IPS-15b (cell line): ENCODE data around the gene CFAP69.

ENCODE experiments used
- H3K27me3 ChIP-seq: one replicate; pipeline ENCODE4 v1.6.1; 2013; ENCODE audit warnings: low read length; ENCODE audit not compliant: control insufficient read depth, insufficient read depth
- H3K36me3 ChIP-seq: one replicate; pipeline ENCODE4 v1.6.1; 2013; ENCODE audit warnings: low read length; ENCODE audit not compliant: control insufficient read depth, insufficient read depth
- H3K4me1 ChIP-seq: one replicate; pipeline ENCODE4 v1.6.1; 2013; ENCODE audit warnings: mild to moderate bottlenecking, low read length; ENCODE audit not compliant: control insufficient read depth, insufficient read depth
- H3K4me3 ChIP-seq: one replicate; pipeline ENCODE4 v1.5.1; 2013; ENCODE audit warnings: low read depth, low read length
- H3K9ac ChIP-seq: one replicate; pipeline ENCODE4 v1.6.1; 2013; ENCODE audit warnings: low read depth, mild to moderate bottlenecking, low read length
- H3K9me3 ChIP-seq: one replicate; pipeline ENCODE4 v1.6.1; 2013; ENCODE audit warnings: mild to moderate bottlenecking, low read length; ENCODE audit not compliant: control insufficient read depth, insufficient read depth

CFAP69 gene, protein sequence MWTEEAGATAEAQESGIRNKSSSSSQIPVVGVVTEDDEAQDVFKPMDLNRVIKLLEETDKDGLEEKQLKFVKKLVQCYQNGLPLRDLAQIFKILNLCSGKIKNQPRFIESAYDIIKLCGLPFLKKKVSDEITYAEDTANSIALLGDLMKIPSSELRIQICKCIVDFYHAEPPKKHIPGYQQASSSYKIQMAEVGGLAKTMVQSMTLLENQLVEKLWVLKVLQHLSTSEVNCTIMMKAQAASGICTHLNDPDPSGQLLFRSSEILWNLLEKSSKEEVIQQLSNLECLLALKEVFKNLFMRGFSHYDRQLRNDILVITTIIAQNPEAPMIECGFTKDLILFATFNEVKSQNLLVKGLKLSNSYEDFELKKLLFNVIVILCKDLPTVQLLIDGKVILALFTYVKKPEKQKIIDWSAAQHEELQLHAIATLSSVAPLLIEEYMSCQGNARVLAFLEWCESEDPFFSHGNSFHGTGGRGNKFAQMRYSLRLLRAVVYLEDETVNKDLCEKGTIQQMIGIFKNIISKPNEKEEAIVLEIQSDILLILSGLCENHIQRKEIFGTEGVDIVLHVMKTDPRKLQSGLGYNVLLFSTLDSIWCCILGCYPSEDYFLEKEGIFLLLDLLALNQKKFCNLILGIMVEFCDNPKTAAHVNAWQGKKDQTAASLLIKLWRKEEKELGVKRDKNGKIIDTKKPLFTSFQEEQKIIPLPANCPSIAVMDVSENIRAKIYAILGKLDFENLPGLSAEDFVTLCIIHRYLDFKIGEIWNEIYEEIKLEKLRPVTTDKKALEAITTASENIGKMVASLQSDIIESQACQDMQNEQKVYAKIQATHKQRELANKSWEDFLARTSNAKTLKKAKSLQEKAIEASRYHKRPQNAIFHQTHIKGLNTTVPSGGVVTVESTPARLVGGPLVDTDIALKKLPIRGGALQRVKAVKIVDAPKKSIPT

DNA sequence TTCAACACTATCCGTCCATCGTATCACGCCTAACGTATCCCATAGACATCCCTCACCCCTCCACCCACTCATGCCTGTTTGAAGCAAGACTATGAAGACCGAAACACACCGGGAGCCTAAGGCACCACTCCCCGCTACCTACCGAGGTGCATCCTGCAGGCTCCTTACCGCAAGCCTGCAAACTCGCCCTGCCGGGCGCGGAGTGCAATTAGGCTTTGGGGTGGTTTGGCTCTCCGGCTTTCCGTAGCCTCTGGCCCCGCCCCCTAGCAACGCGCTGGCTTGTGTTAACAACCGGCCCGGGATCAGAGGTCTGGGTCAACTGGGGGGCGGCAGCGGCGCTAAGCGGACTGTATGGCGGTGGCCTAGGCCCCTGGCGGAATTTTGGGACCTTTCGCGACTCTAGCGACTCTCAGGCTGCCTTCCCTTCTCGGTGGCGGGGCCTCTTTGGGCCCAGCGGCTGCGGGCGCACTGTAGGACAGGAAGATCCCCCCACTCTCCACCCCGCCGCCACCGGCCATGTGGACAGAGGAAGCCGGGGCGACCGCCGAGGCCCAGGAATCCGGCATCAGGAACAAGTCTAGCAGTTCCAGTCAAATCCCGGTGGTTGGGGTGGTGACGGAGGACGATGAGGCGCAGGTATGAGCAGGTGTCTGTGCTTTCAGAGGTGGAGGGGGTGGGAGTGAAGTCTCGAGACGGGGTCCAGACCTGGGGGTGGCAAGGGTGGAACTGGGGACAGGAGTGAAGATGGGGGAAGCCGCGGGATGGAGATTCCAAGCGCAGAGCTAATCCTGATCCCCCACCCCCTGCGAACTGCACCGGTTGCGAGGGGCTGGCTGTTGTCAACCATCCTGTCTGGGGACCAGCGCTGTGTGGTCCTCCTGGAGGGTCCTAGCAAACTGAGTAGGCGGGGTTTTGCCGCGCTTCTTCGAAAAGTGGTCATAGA lies at the start of gene CFAP69:
Gene CFAP69, plus strand, starts transcription at position 266 of the 943 bp plus-strand sequence. Its CDS starts 251 bp downstream, at position 517.
- Histone ChIP-seq H3K9me3 (no peaks in the 10 kb centered on the region), H3K36me3 (no peaks in the 10 kb centered on the region), H3K9ac (no peak within 1 kb of the TSS), H3K4me1 (peaks cover 5% of the 10 kb centered on the region), H3K4me3 (peak within 1 kb of the TSS; percentile 93), H3K27me3 (peaks cover 32% of the 10 kb centered on the region)

DNA sequence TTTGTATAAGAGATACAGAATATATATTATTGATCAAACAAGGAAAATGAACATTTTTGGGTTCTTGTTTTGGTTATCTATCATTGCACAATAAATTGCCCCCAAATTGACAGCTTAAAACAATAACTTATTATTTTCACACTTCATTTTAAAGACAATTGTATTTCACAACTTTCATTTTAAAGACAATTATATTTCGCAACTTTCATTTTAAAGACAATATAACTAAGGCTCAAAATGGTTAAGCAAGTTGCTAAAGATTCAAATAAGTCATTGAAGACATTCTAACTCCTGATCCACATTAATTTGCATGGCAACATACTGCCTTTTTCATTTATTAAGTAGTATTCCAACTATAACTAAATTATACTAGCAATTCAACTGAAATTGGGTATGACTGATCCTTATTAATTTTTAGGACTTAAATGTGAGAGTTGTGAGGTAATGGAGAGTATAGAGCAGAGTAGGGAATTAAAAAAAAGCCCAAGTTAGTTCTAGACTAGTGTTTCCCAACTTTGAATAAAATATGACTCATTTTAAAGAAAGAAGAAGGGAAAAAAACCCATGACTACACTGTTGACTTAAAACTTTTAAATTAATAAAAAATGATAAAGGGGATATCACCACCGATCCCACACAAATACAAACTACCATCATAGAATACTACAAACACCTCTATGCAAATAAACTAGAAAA lies 43.3 kb upstream of the CFAP69 start:
- Histone ChIP-seq H3K36me3 (no peaks in the 10 kb centered on the region), H3K4me3 (no peak overlapping the region), H3K4me1 (no peaks in the 10 kb centered on the region), H3K9ac (no peak overlapping the region), H3K9me3 (no peaks in the 10 kb centered on the region), H3K27me3 (no peaks in the 10 kb centered on the region)

DNA sequence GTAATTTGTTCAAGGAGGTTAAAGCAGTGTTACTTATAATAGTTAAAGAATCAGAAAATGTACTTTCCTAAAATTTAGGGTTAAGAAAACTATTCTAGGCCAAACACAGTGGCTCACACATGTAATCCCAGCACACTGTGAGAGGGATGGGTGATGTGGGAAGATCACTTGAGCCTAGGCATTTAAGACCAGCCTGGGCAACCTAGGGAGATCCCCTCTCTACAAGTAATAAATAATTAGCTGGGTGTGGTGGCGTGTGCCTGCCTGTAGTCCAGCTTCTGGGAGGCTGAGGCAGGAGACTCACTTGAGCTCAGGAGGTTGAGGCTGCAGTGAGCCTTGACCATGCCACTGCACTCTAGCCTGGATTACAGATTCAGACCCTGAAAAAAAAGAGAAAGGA lies 37.0 kb upstream of the CFAP69 start:
- H3K36me3 ChIP-seq, result no peaks in the 10 kb centered on the region
- H3K9me3 ChIP-seq, result no peaks in the 10 kb centered on the region
- peaks cover 3% of the 10 kb centered on the region for H3K27me3 ChIP-seq
- H3K4me3 ChIP-seq, result no peak overlapping the region
- no peak overlapping the region for H3K9ac ChIP-seq
- H3K4me1 ChIP-seq, result peaks cover under 1% of the 10 kb centered on the region

DNA sequence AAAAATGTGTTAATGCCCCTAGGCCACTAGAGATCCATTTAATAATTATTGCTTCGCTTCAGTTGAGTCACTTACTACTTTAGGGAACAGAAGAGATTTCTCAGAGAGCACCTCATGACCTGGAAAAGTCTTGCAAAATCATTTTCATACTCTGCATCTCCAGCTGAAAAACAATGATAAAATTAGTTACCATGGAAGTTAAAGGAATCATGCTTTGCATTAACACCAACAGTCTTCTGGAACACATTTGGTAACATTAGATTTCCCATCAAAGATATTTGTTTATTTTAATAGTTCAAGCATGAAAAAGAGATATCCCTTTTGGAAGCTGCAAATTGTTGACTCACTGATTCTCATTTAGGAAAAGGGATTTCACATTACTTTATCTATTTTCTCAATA lies 35.2 kb upstream of the CFAP69 start:
- no peaks in the 10 kb centered on the region for H3K9me3 ChIP-seq
- H3K36me3 ChIP-seq, result no peaks in the 10 kb centered on the region
- peaks cover 3% of the 10 kb centered on the region for H3K27me3 ChIP-seq
- no peak overlapping the region for H3K9ac ChIP-seq
- H3K4me1 ChIP-seq, result peaks cover 16% of the 10 kb centered on the region
- no peak overlapping the region for H3K4me3 ChIP-seq

DNA sequence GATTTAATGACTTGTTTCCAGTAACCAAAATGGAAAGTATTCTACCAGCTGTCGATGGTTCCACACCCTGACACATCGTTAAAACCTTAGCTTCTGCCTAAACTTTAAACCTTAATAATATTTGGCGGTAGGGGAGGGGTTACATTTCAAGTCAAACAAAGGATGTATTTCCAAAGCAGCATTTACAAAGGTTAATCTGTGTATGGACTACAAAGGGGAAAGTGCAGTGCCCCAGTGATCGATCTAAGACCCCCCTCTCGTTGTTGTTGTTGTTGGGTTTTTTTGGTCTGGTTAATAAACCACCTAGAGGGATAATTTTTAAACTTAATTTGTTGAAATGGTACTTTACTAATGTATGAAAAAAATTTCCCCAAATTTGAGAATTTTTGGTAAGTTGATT lies 34.5 kb upstream of the CFAP69 start:
- no peaks in the 10 kb centered on the region for H3K36me3 ChIP-seq
- H3K4me3 ChIP-seq, result peak overlapping the region; percentile 93
- no peak overlapping the region for H3K9ac ChIP-seq
- H3K4me1 ChIP-seq, result peaks cover 20% of the 10 kb centered on the region
- H3K27me3 ChIP-seq, result peaks cover 3% of the 10 kb centered on the region
- no peaks in the 10 kb centered on the region for H3K9me3 ChIP-seq

DNA sequence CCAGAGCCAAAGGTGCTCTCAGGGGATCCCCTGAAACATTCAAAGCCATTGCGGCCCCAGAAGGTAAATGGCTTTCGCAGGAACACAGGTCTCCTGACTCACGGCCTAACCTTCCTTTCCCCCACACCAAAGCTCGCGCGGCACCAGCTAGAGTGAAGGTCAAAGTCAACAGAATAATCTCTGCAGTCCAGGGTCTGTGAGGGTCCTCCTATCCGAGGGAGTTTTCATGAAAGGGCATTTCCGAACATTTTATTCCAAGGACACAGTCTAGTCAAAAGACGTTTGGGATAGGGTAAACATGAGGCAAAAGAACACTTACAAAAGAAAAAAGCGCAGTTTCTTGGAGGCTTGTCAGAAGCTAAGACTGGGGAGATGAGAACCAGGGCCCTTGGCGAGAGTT lies 34.0 kb upstream of the CFAP69 start:
- Histone ChIP-seq H3K9ac (peak overlapping the region; percentile 77), H3K27me3 (peaks cover 3% of the 10 kb centered on the region), H3K4me1 (peaks cover 21% of the 10 kb centered on the region), H3K36me3 (no peaks in the 10 kb centered on the region), H3K4me3 (peak overlapping the region; percentile 93), H3K9me3 (no peaks in the 10 kb centered on the region)

DNA sequence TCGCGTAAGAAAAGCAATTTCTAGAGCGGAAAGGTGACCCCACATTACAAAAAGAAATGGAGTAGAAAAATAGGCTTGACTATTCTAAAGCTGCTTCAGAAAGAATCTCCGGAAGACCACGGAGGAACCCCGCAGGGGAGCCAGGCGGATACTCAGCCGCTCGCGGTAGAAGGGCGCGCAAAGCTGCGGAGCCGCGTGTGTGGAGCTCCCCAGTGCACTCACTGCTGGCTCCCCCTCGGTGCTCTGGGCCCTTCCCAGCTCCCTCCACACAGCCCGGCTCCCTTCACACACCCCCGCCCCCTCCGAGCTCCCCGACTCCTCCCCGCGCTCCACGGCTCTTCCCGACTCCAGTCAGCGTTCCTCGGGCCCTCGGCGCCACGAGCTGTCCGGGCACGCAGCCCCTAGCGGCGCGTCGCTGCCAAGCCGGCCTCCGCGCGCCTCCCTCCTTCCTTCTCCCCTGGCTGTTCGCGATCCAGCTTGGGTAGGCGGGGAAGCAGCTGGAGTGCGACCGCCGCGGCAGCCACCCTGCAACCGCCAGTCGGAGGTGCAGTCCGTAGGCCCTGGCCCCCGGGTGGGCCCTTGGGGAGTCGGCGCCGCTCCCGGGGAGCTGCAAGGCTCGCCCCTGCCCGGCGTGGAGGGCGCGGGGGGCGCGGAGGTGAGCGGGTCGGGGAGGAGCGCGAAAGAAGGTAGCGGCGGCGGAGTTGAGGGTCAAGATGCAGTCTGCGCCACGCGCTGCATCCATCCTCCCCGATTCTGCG lies 33.4 kb upstream of the CFAP69 start, which contains the start of gene STEAP2:
Gene STEAP2, plus strand, starts transcription at position 350 of the 758 bp plus-strand sequence. CDS start 13,343 bp downstream, outside the sequence.
- Histone ChIP-seq H3K4me1 (peaks cover 22% of the 10 kb centered on the region), H3K4me3 (peak within 1 kb of the TSS; percentile 93), H3K9ac (peak within 1 kb of the TSS; percentile 77), H3K36me3 (no peaks in the 10 kb centered on the region), H3K9me3 (no peaks in the 10 kb centered on the region), H3K27me3 (peaks cover 3% of the 10 kb centered on the region)

DNA sequence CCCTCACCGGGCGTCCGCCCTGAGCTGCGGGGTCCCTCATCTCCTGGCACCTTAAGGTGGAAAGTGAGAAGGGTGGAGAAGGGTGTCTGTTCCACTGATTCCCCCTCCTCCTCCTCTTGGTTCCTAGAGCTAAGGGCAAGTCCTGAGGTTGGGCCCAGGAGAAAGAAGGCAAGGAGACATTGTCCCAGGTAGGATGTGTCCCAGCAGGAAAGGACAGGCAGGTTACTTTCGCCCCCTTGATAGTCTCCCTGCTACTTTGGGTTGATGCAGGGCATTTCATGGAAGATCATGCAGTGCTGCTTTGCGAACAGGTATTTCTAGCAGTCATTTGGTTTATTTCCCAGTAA lies 32.9 kb upstream of the CFAP69 start:
- no peaks in the 10 kb centered on the region for H3K9me3 ChIP-seq
- peak overlapping the region; percentile 93 for H3K4me3 ChIP-seq
- H3K36me3 ChIP-seq, result no peaks in the 10 kb centered on the region
- H3K4me1 ChIP-seq, result peaks cover 22% of the 10 kb centered on the region
- peaks cover 3% of the 10 kb centered on the region for H3K27me3 ChIP-seq
- H3K9ac ChIP-seq, result peak overlapping the region; percentile 38

DNA sequence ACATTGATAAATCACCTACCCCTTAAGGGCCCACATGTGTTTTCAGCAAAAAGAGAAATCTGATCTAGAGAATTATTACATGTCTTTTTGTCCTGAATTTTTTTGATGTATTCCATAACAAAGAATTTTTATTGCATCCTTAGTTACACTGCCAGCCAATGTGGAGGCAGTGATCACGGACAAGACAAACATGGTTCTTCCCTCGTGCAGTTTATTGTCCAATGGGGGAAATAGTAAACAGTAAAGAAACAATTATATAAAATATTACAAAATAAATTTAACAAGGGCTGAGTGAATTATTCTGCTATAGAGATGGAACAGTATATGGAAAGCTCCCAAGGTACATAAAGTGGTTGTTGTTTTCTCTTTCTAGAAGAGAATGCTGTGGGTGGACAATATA lies 31.5 kb upstream of the CFAP69 start:
- Histone ChIP-seq H3K27me3 (peaks cover 3% of the 10 kb centered on the region), H3K36me3 (no peaks in the 10 kb centered on the region), H3K9me3 (no peaks in the 10 kb centered on the region), H3K4me3 (no peak overlapping the region), H3K4me1 (peaks cover 22% of the 10 kb centered on the region), H3K9ac (no peak overlapping the region)

DNA sequence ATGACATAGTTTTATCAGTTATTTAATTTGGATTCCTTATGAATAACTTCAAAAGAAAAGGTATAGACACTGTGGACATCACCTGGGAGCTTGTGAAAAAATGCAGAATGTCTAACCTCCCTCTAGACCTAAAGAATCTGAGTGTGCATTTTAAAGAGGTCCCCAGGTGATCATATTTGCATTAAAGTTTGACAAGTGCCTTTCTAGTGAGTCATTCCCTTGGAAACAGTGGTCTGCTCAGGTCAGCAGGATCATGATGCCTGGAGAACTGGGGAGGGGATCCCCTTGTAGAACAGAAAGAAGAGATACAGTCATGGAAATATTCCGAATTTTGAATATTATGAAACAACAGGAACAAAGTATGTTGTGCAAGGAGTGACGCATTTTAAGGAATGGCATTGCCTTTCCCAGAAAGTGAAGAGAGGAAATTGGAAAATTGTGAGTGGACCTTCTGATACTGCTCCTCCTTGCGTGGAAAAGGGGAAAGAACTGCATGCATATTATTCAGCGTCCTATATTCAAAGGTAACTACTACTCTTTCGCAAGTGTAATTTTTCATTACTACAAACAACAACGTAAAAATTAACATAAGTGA lies 28.8 kb upstream of the CFAP69 start:
- Histone ChIP-seq H3K9me3 (no peaks in the 10 kb centered on the region), H3K27me3 (no peaks in the 10 kb centered on the region), H3K36me3 (no peaks in the 10 kb centered on the region), H3K4me1 (peaks cover 22% of the 10 kb centered on the region), H3K9ac (no peak overlapping the region), H3K4me3 (no peak overlapping the region)
